IMR-90 (cell line): ENCODE data around the gene GALNT9. TPM values are rescaled to one million over a fixed set of nuclear protein-coding genes. Genes with fewer than 3 reads are reported as not detected.

Experiments used
- ATAC-seq: fragments of 200-7000 bp; cut with Tn5 transposase; 2 replicates; pipeline ENCODE4 v1.9.1; 2020; ENCODE audit warnings: low read depth, mild to moderate bottlenecking, moderate library complexity
- BruUV-seq: library from RNA; stranded (reverse); fragments of 400-500 nt; replicated peaks from 2 replicates; lab custom pipeline; 2021; lab: Mats Ljungman, UMichigan
- CTCF ChIA-PET: fragments of 300-600 bp; formaldehyde crosslinking; extraction: SDS; loops from one replicate; lab custom pipeline; 2021; ENCODE audit warnings: antibody characterized with exemption; lab: Yijun Ruan, JAX
- POLR2A ChIA-PET: fragments of 300-600 bp; sonication (Branson Sonifier 250); formaldehyde crosslinking; loops from one replicate; lab custom pipeline; 2022; ENCODE audit warnings: antibody characterized with exemption; ENCODE audit not compliant: unreplicated experiment; lab: Charles Lee
- DNase-seq: peaks from one replicate; pipeline ENCODE4 v3.0.0; 2013
- H2AFZ ChIP-seq: replicated peaks from 2 replicates; pipeline ENCODE3; 2013; ENCODE audit warnings: low read length, mild to moderate bottlenecking; ENCODE audit not compliant: poor library complexity
- H2AK5ac ChIP-seq: 2 replicates; pipeline ENCODE4 v1.6.1; 2013; ENCODE audit warnings: low read depth, low read length, inconsistent platforms
- H2AK9ac ChIP-seq: replicated peaks from 2 replicates; pipeline ENCODE3; 2013; ENCODE audit warnings: mild to moderate bottlenecking, low read depth, low read length, moderate library complexity; ENCODE audit not compliant: poor library complexity
- H2BK120ac ChIP-seq: 2 replicates; pipeline ENCODE4 v1.6.1; 2013; ENCODE audit warnings: low read depth, low read length, inconsistent platforms
- H2BK15ac ChIP-seq: 3 replicates; pipeline ENCODE4 v1.6.1; 2013; ENCODE audit warnings: low read depth, low read length, inconsistent platforms
- H2BK20ac ChIP-seq: 2 replicates; pipeline ENCODE4 v1.6.1; 2013; ENCODE audit warnings: low read depth, mild to moderate bottlenecking, inconsistent platforms, low read length, moderate library complexity
- H2BK5ac ChIP-seq: 2 replicates; pipeline ENCODE4 v1.6.1; 2013; ENCODE audit warnings: mild to moderate bottlenecking, low read depth, low read length, inconsistent platforms; ENCODE audit not compliant: poor library complexity, severe bottlenecking
- H3K14ac ChIP-seq: replicated peaks from 2 replicates; pipeline ENCODE4 v1.6.1; 2013; ENCODE audit warnings: low read depth, low read length, inconsistent platforms
- H3K18ac ChIP-seq: 2 replicates; pipeline ENCODE4 v1.6.1; 2013; ENCODE audit warnings: low read depth, low read length, control low read depth
- H3K23ac ChIP-seq: 2 replicates; pipeline ENCODE4 v1.6.1; 2013; ENCODE audit warnings: low read depth, low read length, inconsistent platforms
- H3K27ac ChIP-seq: 2 replicates; pipeline ENCODE4 v1.5.1; 2013; ENCODE audit warnings: mild to moderate bottlenecking, control low read depth, low read length; ENCODE audit not compliant: insufficient read depth
- H3K27me3 ChIP-seq: 2 replicates; pipeline ENCODE4 v1.6.1; 2013; ENCODE audit warnings: low read length; ENCODE audit not compliant: control insufficient read depth, insufficient read depth
- H3K36me3 ChIP-seq: 2 replicates; pipeline ENCODE4 v1.6.1; 2013; ENCODE audit warnings: low read length, mixed read lengths; ENCODE audit not compliant: control insufficient read depth, insufficient read depth
- H3K4ac ChIP-seq: 2 replicates; pipeline ENCODE4 v1.6.1; 2013; ENCODE audit warnings: low read depth, low read length, inconsistent platforms
- H3K4me1 ChIP-seq: 2 replicates; pipeline ENCODE4 v1.6.1; 2013; ENCODE audit warnings: low read length, mixed read lengths; ENCODE audit not compliant: control insufficient read depth, insufficient read depth
- H3K4me2 ChIP-seq: 2 replicates; pipeline ENCODE4 v1.6.1; 2013; ENCODE audit warnings: low read depth, mild to moderate bottlenecking, control low read depth, low read length, moderate library complexity
- H3K4me3 ChIP-seq: 2 replicates; pipeline ENCODE4 v1.5.1; 2013; ENCODE audit warnings: low read depth, mild to moderate bottlenecking, control low read depth, low read length, moderate library complexity; ENCODE audit not compliant: insufficient read depth
- H3K56ac ChIP-seq: 2 replicates; pipeline ENCODE4 v1.6.1; 2013; ENCODE audit warnings: low read length, inconsistent platforms; ENCODE audit not compliant: insufficient read depth; ENCODE audit errors: extremely low read depth
- H3K79me1 ChIP-seq, 2 experiments: 2 replicates each; pipeline ENCODE4 v1.6.1; 2013; ENCODE audit warnings: low read length in 2 of 2, inconsistent platforms in 1 of 2, low read depth in 1 of 2
- H3K9ac ChIP-seq: 2 replicates; pipeline ENCODE4 v1.6.1; 2013; ENCODE audit warnings: low read depth, low read length, control low read depth
- H3K9me1 ChIP-seq: 2 replicates; pipeline ENCODE4 v1.6.1; 2013; ENCODE audit warnings: low read length, inconsistent platforms; ENCODE audit not compliant: insufficient read depth
- H3K9me3 ChIP-seq: 2 replicates; pipeline ENCODE4 v1.6.1; 2013; ENCODE audit warnings: low read length; ENCODE audit not compliant: control insufficient read depth, insufficient read depth
- H4K20me1 ChIP-seq: 2 replicates; pipeline ENCODE4 v1.6.1; 2013; ENCODE audit warnings: low read length, inconsistent platforms; ENCODE audit not compliant: insufficient read depth
- H4K5ac ChIP-seq: 2 replicates; pipeline ENCODE4 v1.6.1; 2013; ENCODE audit warnings: mild to moderate bottlenecking, low read depth, low read length, control low read depth
- H4K8ac ChIP-seq, 2 experiments: 2 replicates each; pipeline ENCODE4 v1.6.1; 2013; ENCODE audit warnings: low read depth in 2 of 2, low read length in 2 of 2, control low read depth in 1 of 2, inconsistent platforms in 1 of 2
- H4K91ac ChIP-seq: 2 replicates; pipeline ENCODE4 v1.6.1; 2013; ENCODE audit warnings: low read depth, low read length, inconsistent platforms; ENCODE audit not compliant: insufficient read depth
- BHLHE40 ChIP-seq: fragments of 150-350 bp; IDR thresholded peaks from 2 replicates; pipeline ENCODE4 v1.6.1; 2016; ENCODE audit warnings: mild to moderate bottlenecking, low read depth, low read length
- CHD1 ChIP-seq: IDR thresholded peaks from 2 replicates; pipeline ENCODE4 v1.6.1; 2012; ENCODE audit warnings: low read depth, low read length, improper control_type of control experiment
- CTCF ChIP-seq: conservative IDR thresholded peaks from 2 replicates; pipeline ENCODE4 v1.5.1; 2012; ENCODE audit warnings: mild to moderate bottlenecking, low read depth, low read length, improper control_type of control experiment
- MAFK ChIP-seq: IDR thresholded peaks from 2 replicates; pipeline ENCODE4 v1.6.1; 2012; ENCODE audit warnings: low read depth, low read length, improper control_type of control experiment
- MAZ ChIP-seq: IDR thresholded peaks from 2 replicates; pipeline ENCODE4 v1.6.1; 2012; ENCODE audit warnings: low read depth, mild to moderate bottlenecking, low read length, improper control_type of control experiment, moderate library complexity, borderline replicate concordance
- NFE2L2 ChIP-seq: fragments of 150-350 bp; IDR thresholded peaks from 2 replicates; pipeline ENCODE4 v1.6.1; 2016; ENCODE audit warnings: low read depth, mild to moderate bottlenecking, low read length
- POLR2A ChIP-seq: IDR thresholded peaks from 2 replicates; pipeline ENCODE4 v1.6.1; 2012; ENCODE audit warnings: mild to moderate bottlenecking, low read depth, low read length
- RAD21 ChIP-seq: IDR thresholded peaks from 2 replicates; pipeline ENCODE4 v1.6.1; 2012; ENCODE audit warnings: low read length, improper control_type of control experiment
- RFX5 ChIP-seq: IDR thresholded peaks from 2 replicates; pipeline ENCODE4 v1.8.0; 2012; ENCODE audit warnings: low read depth, mild to moderate bottlenecking, low read length, moderate library complexity
- SMC3 ChIP-seq: fragments of 150-350 bp; IDR thresholded peaks from 2 replicates; pipeline ENCODE4 v1.6.1; 2016; ENCODE audit warnings: low read depth, mild to moderate bottlenecking, antibody characterized with exemption, low read length, moderate library complexity
- USF2 ChIP-seq: fragments of 150-350 bp; IDR thresholded peaks from 2 replicates; pipeline ENCODE4 v1.6.1; 2017; ENCODE audit warnings: mild to moderate bottlenecking, antibody characterized with exemption, low read length, low read depth
- WGBS, 2 experiments: methylation state at CpG; one replicate each; pipeline versions ENCODE4 v1.1.5 to v1.1.7; 2013; ENCODE audit warnings: missing lambda C conversion rate in 2 of 2; ENCODE audit not compliant: insufficient read length in 1 of 2; ENCODE audit errors: extremely low coverage in 2 of 2; 5-methylcytosine and 5-hydroxymethylcytosine counted together
- dilution Hi-C: fragments of 300-500 bp; cut with HindIII; formaldehyde crosslinking; loops from one replicate; pipeline ENCODE4 v1.14.3; 2018; ENCODE audit warnings: low sequenced_read_pairs; ENCODE audit not compliant: unreplicated experiment
- in situ Hi-C: fragments of 300-500 bp; cut with MboI; formaldehyde crosslinking; loops from 3 replicates; pipeline ENCODE4 v1.14.3; 2019; ENCODE audit warnings: low sequenced_read_pairs, inconsistent platforms, mixed read lengths
- intact Hi-C: fragments of 100-400 bp; cut with micrococcal nuclease; formaldehyde crosslinking; loops from 2 replicates; pipeline ENCODE4 v1.10.0; 2022
- polyA plus RNA-seq, 3 experiments: library from polyadenylated mRNA; depleted of rRNA; stranded (reverse); fragments of >200 nt; gene quantifications; 2 replicates each; pipeline ENCODE4 v1.2.3, GENCODE V29; 2012; ENCODE audit warnings: low replicate concordance in 1 of 3
- total RNA-seq: library from RNA; depleted of rRNA; stranded (reverse); fragments of >200 nt; gene quantifications from 2 replicates; pipeline ENCODE4 v1.2.3, GENCODE V29; 2012

Gene GALNT9
- total and polyA plus RNA-seq, 2 of the 4 experiments (the other 2 are of a cell fraction): under 0.01 to 0.12 TPM

GRCh38 chr12:132158677-132159554 lies 170.5 kb downstream of the GALNT9 start (continued):
- no peak for TF ChIP-seq MAZ

GRCh38 chr12:132157733-132158409 lies 171.5 kb downstream of the GALNT9 start:
- in situ Hi-C loops (no loop called here), dilution Hi-C loops (no loop called here)

More at GRCh38 chr12:132157733-132158409, 171.5 kb downstream of the GALNT9 start:
- Histone ChIP-seq H3K4me3 (no peak overlapping the region), H4K8ac (no peak overlapping the region), H2BK20ac (no peak overlapping the region), H3K18ac (no peak overlapping the region), H4K5ac (no peak overlapping the region), H3K9me3 (no peaks in the 10 kb centered on the region), H2AK5ac (no peak overlapping the region), H3K4me1 (peaks cover 3% of the 10 kb centered on the region), H3K14ac (no peak overlapping the region), H3K9ac (no peak overlapping the region), H2BK15ac (no peak overlapping the region), H3K56ac (no peak overlapping the region), H2BK120ac (no peak overlapping the region), H3K4ac (no peak overlapping the region), H2AFZ (peak overlapping the region; percentile 21), H2AK9ac (no peak overlapping the region), H4K20me1 (peaks cover 24% of the 10 kb centered on the region), H3K27me3 (peaks cover 4% of the 10 kb centered on the region; the same call in 1 of the 2 replicates), H3K27ac (no peak overlapping the region), H2BK5ac (peak overlapping the region; percentile 95), H3K23ac (no peak overlapping the region), H4K91ac (no peak overlapping the region), H3K36me3 (peaks cover 10% of the 10 kb centered on the region), H3K9me1 (peaks cover 17% of the 10 kb centered on the region; the same call in 1 of the 2 replicates), H3K79me1 (no peaks in the 10 kb centered on the region), H3K4me2 (no peak overlapping the region)
- no TSS peak for BruUV-seq
- intact Hi-C loops: no loop called here
- TF ChIP-seq SMC3 (no peak), USF2 (no peak), NFE2L2 (no peak), RFX5 (no peak), MAFK (no peak), CTCF (no peak), BHLHE40 (no peak), RAD21 (no peak), MAZ (no peak), POLR2A (no peak), CHD1 (no peak)
- no peak for ATAC-seq
- DNase-seq: no peak
- 83 to 100% methylated on average over 1 to 5 of the region's 5 CpGs for WGBS, 2 experiments
- ChIA-PET POLR2A (no interaction called here), CTCF (no interaction called here)
